HCT116 (cell line): ENCODE data around the gene CALN1. TPM values are rescaled to one million over a fixed set of nuclear protein-coding genes. Genes with fewer than 3 reads are reported as not detected.

Experiments used
- ATAC-seq: fragments of 200-7000 bp; cut with Tn5 transposase; 2 replicates; pipeline ENCODE4 v1.9.1; 2020; ENCODE audit warnings: mild to moderate bottlenecking, moderate library complexity
- BruUV-seq: library from RNA; stranded (reverse); fragments of 400-500 nt; replicated peaks from 2 replicates; lab custom pipeline; 2021; lab: Mats Ljungman, UMichigan
- CTCF ChIA-PET: fragments of 300-600 bp; sonication (Branson Sonifier 250); formaldehyde crosslinking; loops from one replicate; lab custom pipeline; 2021; ENCODE audit warnings: antibody characterized with exemption; lab: Charles Lee
- POLR2A ChIA-PET: fragments of 300-600, 350-600 bp; sonication (Branson Sonifier 250); formaldehyde crosslinking; loops from one replicate; lab custom pipeline; 2021; ENCODE audit warnings: antibody characterized with exemption; lab: Charles Lee
- RAD21 ChIA-PET, 2 experiments: fragments of 300-600 bp; sonication (Branson Sonifier 250); formaldehyde crosslinking; loops; one replicate each; lab custom pipeline; 2023; ENCODE audit warnings: low total read pairs in 2 of 2; ENCODE audit not compliant: uncharacterized antibody in 2 of 2, unreplicated experiment in 2 of 2, low non-redundant PET in 1 of 2; lab: Charles Lee
- DNase-seq: peaks from one replicate; pipeline ENCODE4 v3.0.0-alpha.2; 2010; ENCODE audit warnings: low read depth, low spot score
- H2AFZ ChIP-seq: fragments of 200-600 bp; shearing (Covaris generic), sonication (generic); 2 replicates; pipeline ENCODE4 v1.6.1; 2017; ENCODE audit warnings: low read depth, mixed run types, mixed read lengths, antibody characterized with exemption, low read length; ENCODE audit not compliant: poor library complexity, severe bottlenecking
- H3K27ac ChIP-seq: 2 replicates; pipeline ENCODE4 v1.5.1; 2012; ENCODE audit warnings: low read depth, low read length
- H3K27me3 ChIP-seq: fragments of 200-600 bp; sonication (generic); 2 replicates; pipeline ENCODE4 v1.6.1; 2016; ENCODE audit warnings: mixed run types, low read length, mixed read lengths; ENCODE audit not compliant: insufficient read depth
- H3K36me3 ChIP-seq, 2 experiments: fragments of 200-500 bp in 1 of 2; fragments of 200-600 bp in 1 of 2; sonication (Bioruptor generic) in 1 of 2; sonication (generic) in 1 of 2; 2 replicates each; pipeline versions ENCODE4 v1.5.1 to v1.6.1; 2014 to 2016; ENCODE audit warnings: low read length in 2 of 2, inconsistent platforms in 1 of 2, mixed read lengths in 1 of 2, mixed run types in 1 of 2; ENCODE audit not compliant: insufficient read depth in 2 of 2, control insufficient read depth in 1 of 2
- H3K4me1 ChIP-seq, 2 experiments: fragments of 200-600 bp in 1 of 2; sonication (generic) in 1 of 2; 2 replicates each; pipeline versions ENCODE4 v1.5.1 to v1.6.1; 2012 to 2017; ENCODE audit warnings: low read length in 2 of 2, inconsistent platforms in 1 of 2, mild to moderate bottlenecking in 1 of 2, mixed read lengths in 1 of 2, mixed run types in 1 of 2, moderate library complexity in 1 of 2; ENCODE audit not compliant: insufficient read depth in 2 of 2, control insufficient read depth in 1 of 2
- H3K4me2 ChIP-seq: fragments of 200-600 bp; sonication (generic); 2 replicates; pipeline ENCODE4 v1.6.1; 2017; ENCODE audit warnings: mixed run types, low read length, mixed read lengths
- H3K4me3 ChIP-seq, 2 experiments: fragments of 200-600 bp in 1 of 2; sonication (generic) in 1 of 2; replicated peaks in 1 of 2; 2 replicates each; pipeline ENCODE4 v1.5.1; 2011 to 2016; ENCODE audit warnings: low read length in 2 of 2, control low read depth in 1 of 2, low read depth in 1 of 2, mild to moderate bottlenecking in 1 of 2, mixed read lengths in 1 of 2, mixed run types in 1 of 2
- H3K79me2 ChIP-seq: fragments of 200-600 bp; sonication (generic); 2 replicates; pipeline ENCODE4 v1.6.1; 2017; ENCODE audit warnings: mild to moderate bottlenecking, mixed run types, low read length, moderate library complexity, mixed read lengths; ENCODE audit not compliant: insufficient read depth
- H3K9ac ChIP-seq: fragments of 200-600 bp; sonication (generic); 2 replicates; pipeline ENCODE4 v1.6.1; 2016; ENCODE audit warnings: low read length, mixed read lengths
- H3K9me2 ChIP-seq: fragments of 200-600 bp; sonication (generic), shearing (Covaris generic); 2 replicates; pipeline ENCODE4 v1.6.1; 2017; ENCODE audit warnings: mixed run types, mild to moderate bottlenecking, moderate library complexity; ENCODE audit not compliant: insufficient read depth
- H3K9me3 ChIP-seq, 2 experiments: fragments of 200-500 bp in 1 of 2; fragments of 200-600 bp in 1 of 2; sonication (Bioruptor generic) in 1 of 2; sonication (generic) in 1 of 2; 2 replicates each; pipeline ENCODE4 v1.6.1; 2014 to 2017; ENCODE audit warnings: low read length in 2 of 2, mixed read lengths in 2 of 2, inconsistent platforms in 1 of 2, low read depth in 1 of 2, mild to moderate bottlenecking in 1 of 2, mixed run types in 1 of 2, moderate library complexity in 1 of 2; ENCODE audit not compliant: control insufficient read depth in 1 of 2, insufficient read depth in 1 of 2
- H4K20me1 ChIP-seq: fragments of 200-600 bp; sonication (generic), shearing (Covaris generic); 2 replicates; pipeline ENCODE4 v1.6.1; 2017; ENCODE audit warnings: mixed run types, mild to moderate bottlenecking, moderate library complexity; ENCODE audit not compliant: insufficient read depth
- CBX3 ChIP-seq: IDR thresholded peaks from 2 replicates; pipeline ENCODE4 v1.6.1; 2012; ENCODE audit warnings: low read depth
- CEBPB ChIP-seq: IDR thresholded peaks from 2 replicates; pipeline ENCODE4 v1.6.1; 2012; ENCODE audit warnings: low read depth
- CTCF ChIP-seq, 3 experiments: fragments of 200-600 bp in 1 of 3; sonication (generic) in 1 of 3; IDR thresholded peaks in 2 of 3; conservative IDR thresholded peaks in 1 of 3; 2 replicates each; pipeline ENCODE4 v1.5.1; 2012 to 2017; ENCODE audit warnings: low read depth in 2 of 3, low read length in 2 of 3, antibody characterized with exemption in 1 of 3, borderline replicate concordance in 1 of 3, control low read depth in 1 of 3, mild to moderate bottlenecking in 1 of 3, mixed read lengths in 1 of 3, mixed run types in 1 of 3, moderate library complexity in 1 of 3; ENCODE audit not compliant: insufficient read depth in 1 of 3
- EGR1 ChIP-seq: IDR thresholded peaks from 2 replicates; pipeline ENCODE4 v1.6.1; 2012; ENCODE audit warnings: low read depth
- ELF1 ChIP-seq: IDR thresholded peaks from 2 replicates; pipeline ENCODE4 v1.6.1; 2012; ENCODE audit warnings: low read depth, borderline replicate concordance
- EZH2 ChIP-seq: fragments of 200-600 bp; sonication (generic); IDR thresholded peaks from 2 replicates; pipeline ENCODE4 v1.6.1; 2017; ENCODE audit warnings: antibody characterized with exemption, mixed run types
- EZH2phosphoT487 ChIP-seq: fragments of 200-600 bp; IDR thresholded peaks from 2 replicates; pipeline ENCODE4 v1.6.1; 2018; ENCODE audit warnings: antibody characterized with exemption, borderline replicate concordance
- FOSL1 ChIP-seq: IDR thresholded peaks from 2 replicates; pipeline ENCODE4 v1.6.1; 2012; ENCODE audit warnings: low read depth
- JUND ChIP-seq: IDR thresholded peaks from 2 replicates; pipeline ENCODE4 v1.6.1; 2012
- MAX ChIP-seq: IDR thresholded peaks from 2 replicates; pipeline ENCODE4 v1.6.1; 2012
- POLR2A ChIP-seq: IDR thresholded peaks from 2 replicates; pipeline ENCODE4 v1.7.0; 2011; ENCODE audit warnings: borderline replicate concordance; ENCODE audit not compliant: insufficient read depth, insufficient read length; ENCODE audit errors: extremely low read depth
- POLR2AphosphoS5 ChIP-seq: IDR thresholded peaks from 2 replicates; pipeline ENCODE4 v1.6.1; 2011; ENCODE audit warnings: mild to moderate bottlenecking, low read depth, low read length, moderate library complexity
- RAD21 ChIP-seq: IDR thresholded peaks from 2 replicates; pipeline ENCODE4 v1.6.1; 2012; ENCODE audit warnings: low read depth, mild to moderate bottlenecking
- SP1 ChIP-seq: IDR thresholded peaks from 2 replicates; pipeline ENCODE4 v1.6.1; 2012; ENCODE audit warnings: low read depth
- SRF ChIP-seq: IDR thresholded peaks from 2 replicates; pipeline ENCODE4 v1.6.1; 2012; ENCODE audit warnings: low read depth
- ZBTB33 ChIP-seq: IDR thresholded peaks from 2 replicates; pipeline ENCODE4 v1.6.1; 2011; ENCODE audit warnings: mild to moderate bottlenecking, low read length, moderate library complexity; ENCODE audit not compliant: insufficient replicate concordance; ENCODE audit errors: extremely low read depth
- ZFX ChIP-seq: fragments of 450-650 bp; IDR thresholded peaks from 2 replicates; pipeline ENCODE4 v1.6.1; 2017
- ZNF274 ChIP-seq: fragments of 200-500 bp; sonication (Bioruptor generic); IDR thresholded peaks from 2 replicates; pipeline ENCODE4 v1.6.1; 2014; ENCODE audit warnings: mild to moderate bottlenecking, low read depth, low read length, inconsistent platforms
- intact Hi-C: fragments of 100-400 bp; cut with micrococcal nuclease; formaldehyde crosslinking; loops from 2 replicates; pipeline ENCODE4 v1.10.0; 2022
- total RNA-seq: library from RNA; stranded (reverse); gene quantifications from one replicate; pipeline ENCODE4 v1.2.1, GENCODE V29; 2021; ENCODE audit not compliant: unreplicated experiment

The CALN1 gene
- total RNA-seq, 1 experiment from 2014 or later = 0.17 TPM

- intact Hi-C loops = no loop called here
- no peaks in the 10 kb centered on the region for H3K36me3 ChIP-seq
- ATAC-seq (no peak), DNase-seq (no peak)
- no peak overlapping the region for H3K9ac ChIP-seq
- ChIA-PET POLR2A (no interaction called here), RAD21 (no interaction called here), CTCF (no interaction called here)
- no peaks in the 10 kb centered on the region for H4K20me1 ChIP-seq
- no peak overlapping the region for H3K4me2 ChIP-seq
- BruUV-seq = no TSS peak
- H3K9me2 ChIP-seq = no peaks in the 10 kb centered on the region
- H3K4me1 ChIP-seq = no peaks in the 10 kb centered on the region
- H3K79me2 ChIP-seq = no peaks in the 10 kb centered on the region
- no peaks in the 10 kb centered on the region for H3K9me3 ChIP-seq
- no peaks in the 10 kb centered on the region for H3K27me3 ChIP-seq
- no peak for TF ChIP-seq ZFX
- no peak for TF ChIP-seq ZNF274
- no peak for TF ChIP-seq CEBPB
- TF ChIP-seq EZH2 = no peak
- no peak for TF ChIP-seq SP1
- H2AFZ ChIP-seq = no peak overlapping the region
- H3K27ac ChIP-seq = no peak overlapping the region
- no peak overlapping the region for H3K4me3 ChIP-seq
These were observed 125.6 kb downstream of the CALN1 start for GRCh38 chr7:72286519-72286918.

- no peaks in the 10 kb centered on the region for H3K36me3 ChIP-seq
- no peak overlapping the region for H3K27ac ChIP-seq
- intact Hi-C loops = no loop called here
- TF ChIP-seq FOSL1 (no peak), ZNF274 (no peak), CTCF (IDR thresholded peaks at IDR 0.05 in 2 of 3, conservative IDR thresholded peaks at IDR 0.05 in 1 of 3; ENCODE audit: borderline replicate concordance in 1 of 3, insufficient read depth in 1 of 3, low read depth in 2 of 3, low read length in 2 of 3) (no peak), ELF1 (no peak), MAX (no peak), POLR2A (no peak), JUND (no peak), EGR1 (no peak), CEBPB (no peak), ZFX (no peak), CBX3 (no peak), POLR2AphosphoS5 (no peak), RAD21 (no peak), SRF (no peak), EZH2phosphoT487 (no peak), ZBTB33 (no peak)
- TF ChIP-seq, all 23 proteins: peak for 0
- Histone ChIP-seq H3K27me3 (no peaks in the 10 kb centered on the region), H3K4me2 (no peak overlapping the region), H3K4me1 (no peaks in the 10 kb centered on the region), H4K20me1 (no peaks in the 10 kb centered on the region), H3K4me3 (no peak overlapping the region), H3K9ac (no peak overlapping the region), H2AFZ (no peak overlapping the region), H3K9me2 (no peaks in the 10 kb centered on the region), H3K9me3 (no peaks in the 10 kb centered on the region), H3K79me2 (no peaks in the 10 kb centered on the region)
- ChIA-PET RAD21 (no interaction called here), CTCF (no interaction called here), POLR2A (no interaction called here)
- ATAC-seq (no peak), DNase-seq (no peak)
- BruUV-seq = no TSS peak
These were observed 128.8 kb downstream of the CALN1 start for GRCh38 chr7:72283309-72283708.
